Measurements from ENCODE around the gene EHD1. TPM values are rescaled to one million over a fixed set of nuclear protein-coding genes. Genes with fewer than 3 reads are reported as not detected.

EHD1 gene
- total RNA-seq, 4 donors from 2014 or later, result 66.4 to 226 (median 94.8) TPM

DNA sequence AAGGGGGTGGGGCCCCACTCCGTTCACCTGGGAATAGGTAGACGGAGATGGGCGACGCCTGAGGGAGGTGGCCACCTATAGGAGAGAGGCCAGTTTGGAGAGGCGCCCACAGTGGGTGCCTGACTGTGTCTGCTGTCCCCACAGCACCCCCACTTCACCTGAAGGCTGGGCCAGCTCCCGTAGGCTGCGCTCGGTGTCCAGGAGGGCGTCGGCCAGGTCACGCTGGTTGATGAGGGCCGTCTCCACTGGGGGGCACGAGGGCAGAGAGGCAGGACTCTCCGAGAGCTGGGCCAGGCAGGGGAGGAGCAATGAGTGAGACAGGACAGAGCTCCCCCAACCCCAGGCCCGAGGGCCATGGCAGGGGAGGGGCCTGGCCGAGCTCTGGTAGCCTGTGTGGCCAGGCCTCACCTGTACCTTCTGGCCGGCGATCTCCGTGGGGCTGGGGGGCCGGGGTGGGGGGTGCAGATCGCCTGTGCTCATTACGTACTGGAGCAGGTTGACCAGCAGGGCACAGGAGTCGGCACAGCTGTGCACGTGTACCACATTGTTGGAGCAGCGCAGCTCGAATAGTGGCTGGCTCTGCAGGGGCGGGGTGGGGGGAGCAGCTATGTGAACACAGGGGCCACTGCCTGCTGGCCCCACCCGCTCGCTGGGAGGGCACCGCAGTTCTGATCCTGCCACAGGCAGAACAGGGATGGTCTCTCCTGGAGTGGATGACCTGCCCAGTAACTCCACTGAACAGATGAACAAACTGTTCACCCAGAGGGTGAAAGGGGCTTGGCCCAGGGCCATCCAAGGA lies 23.9 kb upstream of the EHD1 start:
- ATAC-seq (ENCODE audit: low FRiP score) (no peak), DNase-seq (ENCODE audit: low spot score) (no peak)
- TF ChIP-seq, protein P1, sequence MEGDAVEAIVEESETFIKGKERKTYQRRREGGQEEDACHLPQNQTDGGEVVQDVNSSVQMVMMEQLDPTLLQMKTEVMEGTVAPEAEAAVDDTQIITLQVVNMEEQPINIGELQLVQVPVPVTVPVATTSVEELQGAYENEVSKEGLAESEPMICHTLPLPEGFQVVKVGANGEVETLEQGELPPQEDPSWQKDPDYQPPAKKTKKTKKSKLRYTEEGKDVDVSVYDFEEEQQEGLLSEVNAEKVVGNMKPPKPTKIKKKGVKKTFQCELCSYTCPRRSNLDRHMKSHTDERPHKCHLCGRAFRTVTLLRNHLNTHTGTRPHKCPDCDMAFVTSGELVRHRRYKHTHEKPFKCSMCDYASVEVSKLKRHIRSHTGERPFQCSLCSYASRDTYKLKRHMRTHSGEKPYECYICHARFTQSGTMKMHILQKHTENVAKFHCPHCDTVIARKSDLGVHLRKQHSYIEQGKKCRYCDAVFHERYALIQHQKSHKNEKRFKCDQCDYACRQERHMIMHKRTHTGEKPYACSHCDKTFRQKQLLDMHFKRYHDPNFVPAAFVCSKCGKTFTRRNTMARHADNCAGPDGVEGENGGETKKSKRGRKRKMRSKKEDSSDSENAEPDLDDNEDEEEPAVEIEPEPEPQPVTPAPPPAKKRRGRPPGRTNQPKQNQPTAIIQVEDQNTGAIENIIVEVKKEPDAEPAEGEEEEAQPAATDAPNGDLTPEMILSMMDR (IDR thresholded peaks at IDR 0.05), result no peak

DNA sequence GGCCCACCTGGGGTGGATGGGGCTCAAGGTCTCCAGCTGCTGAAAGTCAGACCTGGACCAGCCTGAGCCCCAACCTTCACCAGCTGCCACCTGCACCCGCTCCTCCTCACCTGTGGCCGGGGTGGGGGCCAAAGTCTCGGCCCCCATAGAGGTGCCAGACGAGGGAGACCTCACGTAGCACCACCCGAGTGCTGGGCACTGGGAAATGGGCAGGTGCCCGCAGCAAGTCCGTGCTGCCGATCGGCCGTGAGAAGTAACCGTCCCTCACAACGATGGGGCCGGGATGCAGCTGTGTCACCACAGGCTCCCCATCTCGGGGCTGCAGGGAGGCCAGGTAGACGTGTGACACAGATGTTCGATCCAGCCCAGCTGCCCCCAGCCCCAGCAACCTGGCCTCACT lies 22.4 kb upstream of the EHD1 start:
- TF ChIP-seq, protein P1 (IDR thresholded peaks at IDR 0.05), result no peak
- no peak for DNase-seq (ENCODE audit: low spot score)
- no peak for ATAC-seq (ENCODE audit: low FRiP score)

DNA sequence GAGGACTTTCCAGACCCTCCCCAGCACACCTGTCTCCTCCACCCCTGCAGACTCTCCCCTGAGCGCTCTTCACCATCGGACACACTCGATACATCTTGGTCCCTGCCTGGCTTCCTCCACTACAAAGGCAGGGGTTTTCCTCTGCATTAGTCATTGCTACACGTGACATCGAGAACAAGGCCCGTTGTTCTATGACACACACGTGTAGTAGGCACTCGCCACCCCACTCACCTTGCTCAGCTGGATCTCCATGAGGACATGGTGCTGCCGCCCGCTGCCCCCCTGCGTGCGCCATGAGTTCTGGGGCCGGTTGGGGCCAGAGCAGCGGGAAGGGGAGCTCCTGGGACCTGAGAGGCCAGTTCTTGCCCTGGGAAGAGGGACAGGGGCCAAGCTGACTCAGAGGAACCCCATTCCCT lies 21.9 kb upstream of the EHD1 start:
- TF ChIP-seq, protein P1 (IDR thresholded peaks at IDR 0.05), result no peak
- ATAC-seq (ENCODE audit: low FRiP score) (peak; percentile 21), DNase-seq (ENCODE audit: low spot score) (no peak)

DNA sequence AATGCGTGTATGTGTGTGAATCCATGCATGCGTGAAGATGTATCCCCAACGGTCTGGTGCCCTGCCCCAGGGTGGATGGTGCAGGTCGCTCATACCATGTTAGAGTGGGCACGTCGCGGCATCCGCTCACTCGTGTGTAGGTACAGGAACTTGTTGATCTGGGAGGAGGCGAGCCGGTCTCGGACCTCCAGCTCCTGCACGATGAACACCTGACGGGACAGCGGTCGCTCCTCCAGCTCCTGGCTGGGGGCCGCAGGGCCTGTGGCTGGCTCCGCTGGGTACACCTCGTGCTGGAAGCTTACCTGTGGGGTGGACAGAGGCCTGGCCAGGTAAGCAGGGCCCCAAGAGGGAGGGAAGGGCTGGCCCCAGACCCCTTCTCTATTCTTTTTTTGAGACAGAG lies 20.1 kb upstream of the EHD1 start:
- no peak for ATAC-seq (ENCODE audit: low FRiP score)
- TF ChIP-seq, protein P1 (IDR thresholded peaks at IDR 0.05), result no peak

DNA sequence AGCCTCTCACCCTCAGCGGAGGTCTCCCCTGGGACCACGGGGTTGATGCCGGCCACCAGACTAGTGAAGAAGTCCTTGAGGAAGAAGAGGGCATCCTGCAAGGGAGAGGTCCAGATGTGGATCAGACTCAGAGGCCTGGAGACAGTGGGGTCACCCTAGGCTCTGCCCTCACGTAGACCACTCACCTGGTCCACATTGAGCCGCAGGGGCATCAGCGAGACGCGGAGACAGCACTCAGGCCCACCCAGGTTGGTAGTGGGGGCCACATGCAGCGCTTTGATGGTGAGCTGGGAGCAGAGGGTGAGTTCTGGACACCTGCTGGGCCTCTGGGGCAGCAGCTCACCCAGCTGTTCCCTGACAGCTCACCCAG lies 19.6 kb upstream of the EHD1 start:
- ATAC-seq (ENCODE audit: low FRiP score) (no peak), DNase-seq (ENCODE audit: low spot score) (no peak)
- TF ChIP-seq, protein P1 (IDR thresholded peaks at IDR 0.05), result no peak

More for the DNA sequence above, 20.1 kb upstream of the EHD1 start:
- no peak for DNase-seq (ENCODE audit: low spot score)

DNA sequence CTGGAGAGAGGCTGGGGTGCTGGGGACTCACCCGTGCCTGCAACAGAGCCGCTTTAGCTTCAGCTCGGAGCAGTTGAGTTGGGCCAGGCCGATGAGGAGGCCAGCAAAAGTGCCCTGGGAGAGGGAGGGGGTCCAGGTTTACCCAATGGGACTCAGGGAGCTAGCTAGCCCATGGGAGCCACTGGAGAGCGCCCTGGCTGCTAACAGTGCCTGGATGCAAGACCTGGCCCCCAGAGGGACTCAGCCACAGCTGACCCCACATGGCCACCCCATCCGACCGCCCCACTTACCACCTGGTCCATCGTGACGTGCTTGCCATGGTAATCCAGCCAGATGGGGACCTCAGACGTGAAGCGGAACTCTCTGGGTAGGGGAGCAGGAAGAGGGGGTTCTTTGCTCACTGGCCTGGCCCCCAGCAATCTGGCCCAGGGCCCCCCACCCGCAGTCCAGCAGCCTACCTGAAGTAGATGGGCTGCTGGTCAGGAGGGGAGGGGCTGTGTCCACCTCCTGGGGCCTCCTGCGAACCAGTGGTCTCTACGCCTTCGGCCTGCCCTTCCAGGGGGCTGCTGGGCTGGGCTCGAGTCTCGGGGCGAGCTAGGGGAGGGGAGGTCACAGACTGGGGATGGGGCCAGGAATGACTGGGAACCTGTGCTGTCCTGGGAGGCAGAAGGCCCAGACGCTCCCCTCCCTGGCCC lies 19.1 kb upstream of the EHD1 start:
- DNase-seq (ENCODE audit: low spot score) (no peak), ATAC-seq (ENCODE audit: low FRiP score) (no peak)
- TF ChIP-seq, protein P1 (IDR thresholded peaks at IDR 0.05), result no peak

Measured in omental fat pad (tissue), 4 donors.